CD4-positive, alpha-beta memory T cell (primary cell): ENCODE data around the gene SERBP1. TPM values are rescaled to one million over a fixed set of nuclear protein-coding genes. Genes with fewer than 3 reads are reported as not detected.
"Not testable (repeated sequence)": the region's sequence is repeated elsewhere in the genome, so short reads cannot be mapped to it uniquely, and the experiment has no call there.

Experiments used
- CTCF ChIA-PET: fragments of 350-600 bp; sonication (Branson Sonifier 250); formaldehyde crosslinking; loops from one replicate; lab custom pipeline; 2021; ENCODE audit warnings: inconsistent platforms; ENCODE audit not compliant: partially characterized antibody; lab: Charles Lee
- POLR2A ChIA-PET: fragments of 350-600 bp; sonication (Branson Sonifier 250); formaldehyde crosslinking; loops from one replicate; lab custom pipeline; 2021; ENCODE audit not compliant: partially characterized antibody; lab: Charles Lee
- DNase-seq, 5 donors: peaks; one replicate each; pipeline versions ENCODE4 v3.0.0 to v3.0.0-alpha.2; 2020 to 2022; ENCODE audit warnings: mixed read lengths in 1 of 5
- H3K27ac ChIP-seq: one replicate; pipeline ENCODE4 v1.7.0; 2013; ENCODE audit warnings: low read depth, low read length
- H3K27me3 ChIP-seq: 2 replicates; pipeline ENCODE4 v1.7.0; 2013; ENCODE audit warnings: mild to moderate bottlenecking, low read length, moderate library complexity; ENCODE audit not compliant: insufficient read depth
- H3K36me3 ChIP-seq: 2 replicates; pipeline ENCODE4 v1.7.0; 2013; ENCODE audit warnings: mild to moderate bottlenecking, low read length, moderate library complexity; ENCODE audit not compliant: insufficient read depth
- H3K4me1 ChIP-seq: 2 replicates; pipeline ENCODE4 v1.7.0; 2013; ENCODE audit warnings: mild to moderate bottlenecking, low read length, moderate library complexity; ENCODE audit not compliant: insufficient read depth
- H3K4me3 ChIP-seq, 2 donors: one replicate each; pipeline ENCODE4 v1.7.0; 2013; ENCODE audit warnings: low read length in 2 of 2, mild to moderate bottlenecking in 1 of 2
- H3K9me3 ChIP-seq, 2 donors: one replicate each; pipeline ENCODE4 v1.7.0; 2013; ENCODE audit warnings: low read length in 2 of 2, control low read depth in 1 of 2; ENCODE audit not compliant: control insufficient read depth in 1 of 2
- H3K27ac Mint-ChIP-seq, 7 donors: one replicate each; pipeline ENCODE4 v1.8.0; 2020 to 2021; ENCODE audit warnings: mixed read lengths in 7 of 7, mild to moderate bottlenecking in 6 of 7, inconsistent platforms in 3 of 7, moderate library complexity in 3 of 7
- H3K27me3 Mint-ChIP-seq, 2 donors: one replicate each; pipeline ENCODE4 v1.8.0; 2020 to 2021; ENCODE audit warnings: mixed read lengths in 2 of 2
- H3K36me3 Mint-ChIP-seq, 2 donors: one replicate each; pipeline ENCODE4 v1.8.0; 2020 to 2021; ENCODE audit warnings: mixed read lengths in 2 of 2, inconsistent platforms in 1 of 2, mild to moderate bottlenecking in 1 of 2
- H3K4me1 Mint-ChIP-seq, 4 donors: one replicate each; pipeline ENCODE4 v1.8.0; 2020 to 2021; ENCODE audit warnings: mixed read lengths in 4 of 4, mild to moderate bottlenecking in 1 of 4
- H3K4me3 Mint-ChIP-seq, 8 donors: one replicate each; pipeline ENCODE4 v1.8.0; 2020 to 2021; ENCODE audit warnings: mixed read lengths in 8 of 8, mild to moderate bottlenecking in 7 of 8, moderate library complexity in 6 of 8, inconsistent platforms in 3 of 8
- H3K9me3 Mint-ChIP-seq, 8 donors: one replicate each; pipeline ENCODE4 v1.8.0; 2020 to 2021; ENCODE audit warnings: mixed read lengths in 8 of 8, mild to moderate bottlenecking in 5 of 8, inconsistent platforms in 3 of 8, moderate library complexity in 1 of 8
- intact Hi-C: fragments of 100-400 bp; cut with micrococcal nuclease; formaldehyde crosslinking; loops from one replicate; pipeline ENCODE4 v1.15.1; 2023
- polyA plus RNA-seq, 2 donors: library from polyadenylated mRNA; unstranded; fragments of 300-500 nt; fragmentation: Illumina TruSeq; gene quantifications; one replicate each; pipeline ENCODE4 v1.2.3, GENCODE V29; 2021
- total RNA-seq, 2 experiments: library from RNA; stranded (reverse); gene quantifications; one replicate each; pipeline ENCODE4 v1.2.3, GENCODE V29; 2021

The SERBP1 gene
- total and polyA plus RNA-seq, 4 experiments from 2014 or later, result 94.9 to 154 (median 136) TPM

- H3K4me1 Mint-ChIP-seq, result peaks cover 15 to 40% (median 25%) of the 10 kb centered on the region in 4 donors
- intact Hi-C loops, result no loop called here
These were observed 15.6 kb downstream of the SERBP1 start for GRCh38 chr1:67414574-67414973.

GRCh38 chr1:67413101-67413500 is 17.1 kb downstream of the SERBP1 start:
- POLR2A ChIA-PET, H3K4me3 Mint-ChIP-seq, H3K27me3 ChIP-seq, H3K4me3 ChIP-seq, H3K27ac Mint-ChIP-seq, H3K9me3 ChIP-seq, H3K27ac ChIP-seq, H3K27me3 Mint-ChIP-seq, H3K9me3 Mint-ChIP-seq, H3K4me1 ChIP-seq, intact Hi-C loops, DNase-seq: not testable (repeated sequence)
- peaks cover 42 to 76% of the 10 kb centered on the region in 2 donors for H3K36me3 Mint-ChIP-seq
- peaks cover 8 to 30% (median 16%) of the 10 kb centered on the region in 4 donors for H3K4me1 Mint-ChIP-seq
- CTCF ChIA-PET, result interaction anchor here (1.2 kb wide), 1 partner anchor 16 kb away, joined by 4 read pairs; no protein-coding TSS in a partner anchor
- peaks cover 52% of the 10 kb centered on the region for H3K36me3 ChIP-seq

More at GRCh38 chr1:67414574-67414973, 15.6 kb downstream of the SERBP1 start:
- H3K9me3 Mint-ChIP-seq, result no peaks in the 10 kb centered on the region
- Histone ChIP-seq H3K36me3 (peaks cover 65% of the 10 kb centered on the region), H3K4me3 (no peak overlapping the region), H3K9me3 (no peaks in the 10 kb centered on the region), H3K27ac (no peak overlapping the region), H3K27me3 (no peaks in the 10 kb centered on the region), H3K4me1 (peaks cover 18% of the 10 kb centered on the region)
- DNase-seq, result no peak
- CTCF ChIA-PET, result no interaction called here
- H3K27me3 Mint-ChIP-seq, result no peaks in the 10 kb centered on the region
- H3K36me3 Mint-ChIP-seq, result peaks cover 49 to 84% of the 10 kb centered on the region in 2 donors
- POLR2A ChIA-PET, result no interaction called here
- peak overlapping the region in 3 of 7 donors; percentile 17 to 71 (median 17) for H3K27ac Mint-ChIP-seq
- H3K4me3 Mint-ChIP-seq, result no peak overlapping the region

- H3K4me1 Mint-ChIP-seq, result peaks cover 0 to 10% (median 3%) of the 10 kb centered on the region in 4 donors
- H3K27me3 Mint-ChIP-seq, result no peaks in the 10 kb centered on the region
- Histone ChIP-seq H3K27me3 (no peaks in the 10 kb centered on the region), H3K4me3 (no peak overlapping the region), H3K36me3 (peaks cover 14% of the 10 kb centered on the region), H3K4me1 (no peaks in the 10 kb centered on the region), H3K9me3 (no peaks in the 10 kb centered on the region), H3K27ac (no peak overlapping the region)
- no peak overlapping the region for H3K4me3 Mint-ChIP-seq
- H3K27ac Mint-ChIP-seq, result peak overlapping the region in 2 of 7 donors; percentile 34 to 85
- ChIA-PET CTCF (interaction anchor here (0.7 to 1.1 kb wide), 2 partner anchors 11 to 15 kb away, joined by 3 read pairs; no protein-coding TSS in a partner anchor), POLR2A (no interaction called here)
- no peaks in the 10 kb centered on the region for H3K9me3 Mint-ChIP-seq
- peaks cover 13 to 35% of the 10 kb centered on the region in 2 donors for H3K36me3 Mint-ChIP-seq
- DNase-seq, result no peak
- intact Hi-C loops, result no loop called here
These were observed 22.1 kb downstream of the SERBP1 start for GRCh38 chr1:67408148-67408547.

DNA sequence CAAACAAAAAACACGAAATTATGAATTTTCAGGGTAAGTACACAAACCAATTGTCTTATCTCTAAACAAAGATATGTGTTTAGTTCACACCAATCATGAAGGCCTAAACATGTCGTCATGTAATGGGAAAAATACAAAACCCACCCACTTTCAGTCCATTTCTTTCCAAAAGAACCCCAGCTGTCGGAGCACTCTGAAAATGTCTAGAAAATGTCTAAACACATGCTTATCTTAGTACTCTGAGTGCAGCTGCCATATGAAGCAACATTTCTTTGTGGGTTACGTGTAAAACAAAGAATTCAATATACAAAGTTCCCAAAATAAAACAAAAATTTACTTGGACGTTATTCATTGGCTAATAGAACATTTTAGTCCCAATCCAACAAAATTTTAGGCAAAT is 22.7 kb downstream of the SERBP1 start:
- intact Hi-C loops, result no loop called here
- ChIA-PET CTCF (interaction anchor here (1.1 kb wide), 1 partner anchor 14 kb away, joined by 3 read pairs; no protein-coding TSS in a partner anchor), POLR2A (no interaction called here)

GRCh38 chr1:67405473-67406245 is 24.5 kb downstream of the SERBP1 start:
- Histone ChIP-seq H3K4me3 (no peak overlapping the region), H3K4me1 (no peaks in the 10 kb centered on the region), H3K27ac (no peak overlapping the region), H3K27me3 (no peaks in the 10 kb centered on the region), H3K36me3 (no peaks in the 10 kb centered on the region), H3K9me3 (no peaks in the 10 kb centered on the region)
- peaks cover 6 to 18% of the 10 kb centered on the region in 2 donors for H3K36me3 Mint-ChIP-seq
- H3K27ac Mint-ChIP-seq, result peak overlapping the region in 3 of 7 donors; percentile 57 to 74 (median 68)
- ChIA-PET CTCF (interaction anchor here (0.5 kb wide), 1 partner anchor 13 kb away, joined by 3 read pairs; no protein-coding TSS in a partner anchor), POLR2A (no interaction called here)
- H3K9me3 Mint-ChIP-seq, result no peaks in the 10 kb centered on the region
- intact Hi-C loops, result no loop called here
- H3K4me3 Mint-ChIP-seq, result no peak overlapping the region
- no peaks in the 10 kb centered on the region for H3K27me3 Mint-ChIP-seq
- H3K4me1 Mint-ChIP-seq, result peaks cover 0 to 10% (median 4%) of the 10 kb centered on the region in 4 donors
- no peak for DNase-seq

More for the DNA sequence above, 22.7 kb downstream of the SERBP1 start:
- H3K27ac Mint-ChIP-seq, result no peak overlapping the region
- Histone ChIP-seq H3K27ac (no peak overlapping the region), H3K27me3 (no peaks in the 10 kb centered on the region), H3K9me3 (no peaks in the 10 kb centered on the region), H3K36me3 (peaks cover 10% of the 10 kb centered on the region), H3K4me1 (no peaks in the 10 kb centered on the region), H3K4me3 (no peak overlapping the region)
- H3K9me3 Mint-ChIP-seq, result no peaks in the 10 kb centered on the region
- DNase-seq, result no peak
- H3K27me3 Mint-ChIP-seq, result no peaks in the 10 kb centered on the region
- no peak overlapping the region for H3K4me3 Mint-ChIP-seq
- peaks cover 0 to 10% (median 3%) of the 10 kb centered on the region in 4 donors for H3K4me1 Mint-ChIP-seq
- peaks cover 13 to 31% of the 10 kb centered on the region in 2 donors for H3K36me3 Mint-ChIP-seq

GRCh38 chr1:67404212-67404620 is 26.0 kb downstream of the SERBP1 start:
- no peak overlapping the region for H3K4me3 Mint-ChIP-seq
- H3K27ac Mint-ChIP-seq, result peak overlapping the region in 1 of 7 donors; percentile 10
- H3K27me3 Mint-ChIP-seq, result no peaks in the 10 kb centered on the region
- Histone ChIP-seq H3K4me1 (no peaks in the 10 kb centered on the region), H3K4me3 (no peak overlapping the region), H3K36me3 (no peaks in the 10 kb centered on the region), H3K27ac (no peak overlapping the region), H3K27me3 (no peaks in the 10 kb centered on the region), H3K9me3 (no peaks in the 10 kb centered on the region)
- no peaks in the 10 kb centered on the region for H3K9me3 Mint-ChIP-seq
- intact Hi-C loops, result no loop called here
- peaks cover under 1 to 5% of the 10 kb centered on the region in 2 donors for H3K36me3 Mint-ChIP-seq
- POLR2A ChIA-PET, result no interaction called here
- peaks cover 0 to 10% (median 3%) of the 10 kb centered on the region in 4 donors for H3K4me1 Mint-ChIP-seq
- DNase-seq, result no peak
- CTCF ChIA-PET, result no interaction called here

DNA sequence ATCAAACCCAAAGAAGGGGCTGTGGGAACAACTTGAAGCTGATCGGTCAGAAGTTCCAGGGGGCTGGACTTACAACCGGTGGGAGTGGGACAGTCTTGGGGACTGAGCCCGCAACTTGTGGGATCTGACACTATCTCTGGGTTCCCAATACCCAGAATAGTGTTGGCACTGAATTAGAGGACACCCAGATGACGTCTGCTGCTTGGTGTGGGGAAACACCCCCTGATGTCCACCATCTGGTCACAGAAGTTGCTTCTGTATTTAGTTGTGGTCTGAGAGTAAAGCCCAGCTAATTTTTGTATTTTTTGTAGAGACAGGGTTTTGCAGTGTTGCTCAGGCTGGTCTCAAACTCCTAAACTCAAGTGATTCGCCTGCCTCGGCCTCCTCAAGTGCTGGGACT is 28.8 kb downstream of the SERBP1 start:
- H3K4me3 Mint-ChIP-seq, result no peak overlapping the region
- H3K27ac Mint-ChIP-seq, result no peak overlapping the region
- POLR2A ChIA-PET, result no interaction called here
- H3K36me3 ChIP-seq, result no peaks in the 10 kb centered on the region
- H3K27me3 ChIP-seq, result no peaks in the 10 kb centered on the region
- no peaks in the 10 kb centered on the region for H3K9me3 Mint-ChIP-seq
- H3K27me3 Mint-ChIP-seq, result no peaks in the 10 kb centered on the region
- no peaks in the 10 kb centered on the region for H3K9me3 ChIP-seq
- DNase-seq, result no peak
- no peak overlapping the region for H3K27ac ChIP-seq
- H3K4me1 Mint-ChIP-seq, result peaks cover 0 to 10% (median 3%) of the 10 kb centered on the region in 4 donors
- CTCF ChIA-PET, result no interaction called here
- no peaks in the 10 kb centered on the region for H3K4me1 ChIP-seq
- H3K4me3 ChIP-seq, result no peak overlapping the region
- peaks cover 7 to 22% of the 10 kb centered on the region in 2 donors for H3K36me3 Mint-ChIP-seq
- intact Hi-C loops, result no loop called here
